ENCODE measurements around the gene MAPKBP1. TPM values are rescaled to one million over a fixed set of nuclear protein-coding genes. Genes with fewer than 3 reads are reported as not detected.
"Not testable (repeated sequence)": the region's sequence is repeated elsewhere in the genome, so short reads cannot be mapped to it uniquely, and the experiment has no call there.

Gene MAPKBP1
- 1 to 10 TPM; 4.2 to 8.4 (median 5.4) TPM for total RNA-seq

- H3K27me3 ChIP-seq: no peaks in the 10 kb centered on the region
- H3K4me3 ChIP-seq: peak within 1 kb of the TSS; percentile 71 to 91 (median 83)
- intact Hi-C loops (cut with DNase I; ENCODE audit: low total_unique reads): loop anchor here (1.0 to 5.0 kb wide), 8 partner anchors 17 to 541 kb away; partner anchors contain the start of genes EHD4, GANC, JMJD7 and MGA
- H3K4me1 ChIP-seq: peaks cover 28 to 36% of the 10 kb centered on the region in 2 donors
- no peaks in the 10 kb centered on the region for H3K9me3 ChIP-seq
- peak; percentile 38 to 76 (median 60) for TF ChIP-seq CTCF (IDR thresholded peaks at IDR 0.05 in 4 of 5, conservative IDR thresholded peaks at IDR 0.05 in 1 of 5)
- TF ChIP-seq POLR2A (IDR thresholded peaks at IDR 0.05): peak; percentile 49 to 51
- peak; percentile 96 to 98 for ATAC-seq
- peak; percentile 94 to 97 for DNase-seq
- peak within 1 kb of the TSS; percentile 83 to 87 (median 86) for H3K27ac ChIP-seq
- H3K36me3 ChIP-seq: no peaks in the 10 kb centered on the region
- in situ Hi-C loops (cut with MboI; ENCODE audit: low sequenced_read_pairs in 4 of 4): loop anchor here in 3 of 4 donors (5.0 kb wide), 1 partner anchor 38 kb away; no protein-coding TSS in a partner anchor
Measured at GRCh38 chr15:41774062-41774881, at the start of gene MAPKBP1. MAPKBP1 (plus strand) TSS chr15:41774484; CDS start chr15:41775276, 792 bp downstream.

- Histone ChIP-seq H3K36me3 (peaks cover 0 to 25% of the 10 kb centered on the region in 2 donors), H3K4me1 (no peaks in the 10 kb centered on the region), H3K4me3 (no peak overlapping the region), H3K27me3 (no peaks in the 10 kb centered on the region), H3K27ac (no peak overlapping the region), H3K9me3 (no peaks in the 10 kb centered on the region)
- DNase-seq (no peak), ATAC-seq (no peak)
- in situ Hi-C loops (cut with MboI; ENCODE audit: low sequenced_read_pairs in 4 of 4): no loop called here
- no peak for TF ChIP-seq POLR2A (IDR thresholded peaks at IDR 0.05)
- no peak for TF ChIP-seq CTCF (IDR thresholded peaks at IDR 0.05 in 4 of 5, conservative IDR thresholded peaks at IDR 0.05 in 1 of 5)
- intact Hi-C loops (cut with DNase I; ENCODE audit: low total_unique reads): no loop called here
Measured at GRCh38 chr15:41727143-41727542, 47.1 kb upstream of the MAPKBP1 start.

GRCh38 chr15:41728061-41728460 is 46.2 kb upstream of the MAPKBP1 start:
- H3K4me3 ChIP-seq; ATAC-seq; intact Hi-C loops (cut with DNase I; ENCODE audit: low total_unique reads); in situ Hi-C loops (cut with MboI; ENCODE audit: low sequenced_read_pairs in 4 of 4); H3K27ac ChIP-seq; H3K4me1 ChIP-seq; H3K9me3 ChIP-seq; H3K27me3 ChIP-seq; DNase-seq: not testable (repeated sequence)
- H3K36me3 ChIP-seq: peaks cover 0 to 25% of the 10 kb centered on the region in 2 donors

GRCh38 chr15:41730543-41730942 is 43.7 kb upstream of the MAPKBP1 start:
- Histone ChIP-seq H3K4me3 (no peak overlapping the region), H3K36me3 (peaks cover 0 to 32% of the 10 kb centered on the region in 2 donors), H3K27me3 (no peaks in the 10 kb centered on the region), H3K4me1 (no peaks in the 10 kb centered on the region), H3K27ac (no peak overlapping the region), H3K9me3 (no peaks in the 10 kb centered on the region)
- ATAC-seq: no peak
- in situ Hi-C loops (cut with MboI; ENCODE audit: low sequenced_read_pairs in 4 of 4): no loop called here
- TF ChIP-seq CTCF (IDR thresholded peaks at IDR 0.05 in 4 of 5, conservative IDR thresholded peaks at IDR 0.05 in 1 of 5): no peak
- no peak for TF ChIP-seq POLR2A (IDR thresholded peaks at IDR 0.05)
- DNase-seq: no peak
- intact Hi-C loops (cut with DNase I; ENCODE audit: low total_unique reads): no loop called here

- in situ Hi-C loops (cut with MboI; ENCODE audit: low sequenced_read_pairs in 4 of 4) (no loop called here), intact Hi-C loops (cut with DNase I; ENCODE audit: low total_unique reads) (no loop called here)
- no peaks in the 10 kb centered on the region for H3K4me1 ChIP-seq
- H3K9me3 ChIP-seq: no peaks in the 10 kb centered on the region
- no peak overlapping the region for H3K4me3 ChIP-seq
- no peak overlapping the region for H3K27ac ChIP-seq
- no peaks in the 10 kb centered on the region for H3K27me3 ChIP-seq
- ATAC-seq (no peak), DNase-seq (no peak)
- TF ChIP-seq POLR2A (IDR thresholded peaks at IDR 0.05) (no peak), CTCF (IDR thresholded peaks at IDR 0.05 in 4 of 5, conservative IDR thresholded peaks at IDR 0.05 in 1 of 5) (no peak)
- peaks cover 4 to 45% of the 10 kb centered on the region in 2 donors for H3K36me3 ChIP-seq
Measured at GRCh38 chr15:41732483-41732882, 41.8 kb upstream of the MAPKBP1 start.
